Natural killer cell (primary cell): ENCODE measurements around the gene INHBC. TPM values are rescaled to one million over a fixed set of nuclear protein-coding genes. Genes with fewer than 3 reads are reported as not detected.

Experiments used
- ATAC-seq, 3 donors: fragments of 150-1000 bp in 2 of 3; fragments of 200-7000 bp in 1 of 3; cut with Tn5 transposase; 1 replicate in 1 of 3; 2 replicates in 2 of 3; pipeline ENCODE4 v1.10.0; 2021; ENCODE audit warnings: mild to moderate bottlenecking in 2 of 3, moderate library complexity in 2 of 3
- DNase-seq, 2 donors: peaks; one replicate each; pipeline versions ENCODE4 v3.0.0 to v3.0.0-alpha.2; 2013 to 2021; ENCODE audit warnings: mixed read lengths in 1 of 2
- H3K27ac ChIP-seq: one replicate; pipeline ENCODE4 v1.5.1; 2013; ENCODE audit warnings: mild to moderate bottlenecking, low read length
- H3K27me3 ChIP-seq: one replicate; pipeline ENCODE4 v1.6.1; 2013; ENCODE audit warnings: low read length; ENCODE audit not compliant: control insufficient read depth, insufficient read depth
- H3K36me3 ChIP-seq: one replicate; pipeline ENCODE4 v1.6.1; 2013; ENCODE audit warnings: low read length; ENCODE audit not compliant: control insufficient read depth, insufficient read depth
- H3K4me1 ChIP-seq: one replicate; pipeline ENCODE4 v1.6.1; 2013; ENCODE audit warnings: low read length; ENCODE audit not compliant: control insufficient read depth, insufficient read depth
- H3K4me3 ChIP-seq: one replicate; pipeline ENCODE4 v1.5.1; 2013; ENCODE audit warnings: low read length
- H3K9me3 ChIP-seq: one replicate; pipeline ENCODE4 v1.6.1; 2013; ENCODE audit warnings: low read length; ENCODE audit not compliant: control insufficient read depth, insufficient read depth
- H3K27ac Mint-ChIP-seq, 2 donors: one replicate each; pipeline ENCODE4 v1.8.0; 2022; ENCODE audit warnings: mild to moderate bottlenecking in 2 of 2, mixed read lengths in 2 of 2, moderate library complexity in 1 of 2
- H3K27me3 Mint-ChIP-seq, 2 donors: one replicate each; pipeline ENCODE4 v1.8.0; 2022; ENCODE audit warnings: low read depth in 2 of 2, mixed read lengths in 2 of 2
- H3K36me3 Mint-ChIP-seq: one replicate; pipeline ENCODE4 v1.8.0; 2022; ENCODE audit warnings: mixed read lengths
- H3K4me1 Mint-ChIP-seq, 2 donors: one replicate each; pipeline ENCODE4 v1.8.0; 2022; ENCODE audit warnings: mixed read lengths in 2 of 2
- H3K4me3 Mint-ChIP-seq: one replicate; pipeline ENCODE4 v1.8.0; 2022; ENCODE audit warnings: mild to moderate bottlenecking, moderate library complexity, mixed read lengths
- H3K9me3 Mint-ChIP-seq, 2 donors: one replicate each; pipeline ENCODE4 v1.8.0; 2022; ENCODE audit warnings: mixed read lengths in 2 of 2
- WGBS: methylation state at CpG from one replicate; pipeline ENCODE4 v1.1.7; 2013; ENCODE audit warnings: missing lambda C conversion rate; ENCODE audit not compliant: insufficient coverage; 5-methylcytosine and 5-hydroxymethylcytosine counted together
- intact Hi-C: fragments of 100-400 bp; cut with micrococcal nuclease; formaldehyde crosslinking; loops from one replicate; pipeline ENCODE4 v1.14.2; 2022
- total RNA-seq, 4 donors: library from RNA; stranded (reverse); fragments of 120-200 nt in 1 of 4; gene quantifications; one replicate each; pipeline versions ENCODE4 v1.2.3 to v1.2.4, GENCODE V29; 2013 to 2022
- TF ChIP-seq, protein P1 (sequence below): fragments of 200-600 bp; IDR thresholded peaks from one replicate; pipeline ENCODE4 v1.8.0; 2022; ENCODE audit warnings: antibody characterized with exemption

INHBC gene
- total RNA-seq, 3 donors from 2014 or later (not counting 1 experiment from before 2014, with no cell fraction given): 0.18 to 0.35 (median 0.31) TPM

- H3K27me3 Mint-ChIP-seq: peaks cover 0 to 15% of the 10 kb centered on the region in 2 donors
- H3K27me3 ChIP-seq: peaks cover 6% of the 10 kb centered on the region
- H3K9me3 Mint-ChIP-seq: no peaks in the 10 kb centered on the region
- peaks cover 50 to 59% of the 10 kb centered on the region in 2 donors for H3K4me1 Mint-ChIP-seq
- peak within 1 kb of the TSS; percentile 73 for H3K4me3 ChIP-seq
- peak within 1 kb of the TSS; percentile 76 for H3K27ac ChIP-seq
- H3K4me3 Mint-ChIP-seq: peak within 1 kb of the TSS; percentile 95
- H3K4me1 ChIP-seq: peaks cover 52% of the 10 kb centered on the region
- under 1% methylated on average over 25 of the region's 36 CpGs for WGBS
- TF ChIP-seq, protein P1, sequence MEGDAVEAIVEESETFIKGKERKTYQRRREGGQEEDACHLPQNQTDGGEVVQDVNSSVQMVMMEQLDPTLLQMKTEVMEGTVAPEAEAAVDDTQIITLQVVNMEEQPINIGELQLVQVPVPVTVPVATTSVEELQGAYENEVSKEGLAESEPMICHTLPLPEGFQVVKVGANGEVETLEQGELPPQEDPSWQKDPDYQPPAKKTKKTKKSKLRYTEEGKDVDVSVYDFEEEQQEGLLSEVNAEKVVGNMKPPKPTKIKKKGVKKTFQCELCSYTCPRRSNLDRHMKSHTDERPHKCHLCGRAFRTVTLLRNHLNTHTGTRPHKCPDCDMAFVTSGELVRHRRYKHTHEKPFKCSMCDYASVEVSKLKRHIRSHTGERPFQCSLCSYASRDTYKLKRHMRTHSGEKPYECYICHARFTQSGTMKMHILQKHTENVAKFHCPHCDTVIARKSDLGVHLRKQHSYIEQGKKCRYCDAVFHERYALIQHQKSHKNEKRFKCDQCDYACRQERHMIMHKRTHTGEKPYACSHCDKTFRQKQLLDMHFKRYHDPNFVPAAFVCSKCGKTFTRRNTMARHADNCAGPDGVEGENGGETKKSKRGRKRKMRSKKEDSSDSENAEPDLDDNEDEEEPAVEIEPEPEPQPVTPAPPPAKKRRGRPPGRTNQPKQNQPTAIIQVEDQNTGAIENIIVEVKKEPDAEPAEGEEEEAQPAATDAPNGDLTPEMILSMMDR: no peak
- H3K27ac Mint-ChIP-seq: peak within 1 kb of the TSS; percentile 94 to 96
- ATAC-seq (no peak), DNase-seq (peak in 1 of 2 donors; percentile 35)
- H3K36me3 ChIP-seq: no peaks in the 10 kb centered on the region
- H3K9me3 ChIP-seq: no peaks in the 10 kb centered on the region
- no peaks in the 10 kb centered on the region for H3K36me3 Mint-ChIP-seq
- intact Hi-C loops: loop anchor here (1.0 to 2.0 kb wide), 2 partner anchors 29 to 162 kb away; partner anchors contain the start of gene R3HDM2
Measured at GRCh38 chr12:57459750-57460467, 25.3 kb downstream of the INHBC start, which contains the start of gene GLI1. GLI1 (plus strand) TSS chr12:57459785; CDS start chr12:57463692, 3,907 bp downstream.

DNA sequence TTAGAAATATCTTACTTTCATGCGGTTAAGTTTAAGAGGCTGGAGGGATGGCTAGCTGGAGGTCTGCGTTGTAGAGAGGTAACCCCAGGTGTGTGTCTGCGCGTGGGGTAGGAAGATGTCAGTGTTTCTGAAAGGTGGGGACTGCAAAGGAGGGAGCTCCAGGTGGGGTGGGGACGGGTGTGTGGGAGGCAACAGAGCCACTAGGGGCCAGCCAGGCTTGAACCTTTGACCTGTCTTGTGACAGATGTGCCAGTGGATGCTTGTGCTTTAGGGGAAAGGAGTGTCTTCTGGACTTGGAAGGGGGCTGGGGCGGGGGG lies 25.8 kb downstream of the INHBC start:
- 7% methylated on average over 6 of the region's 6 CpGs for WGBS
- H3K9me3 ChIP-seq: no peaks in the 10 kb centered on the region
- H3K36me3 ChIP-seq: no peaks in the 10 kb centered on the region
- intact Hi-C loops: no loop called here
- Mint-ChIP-seq H3K4me3 (peak overlapping the region; percentile 79), H3K27ac (peak overlapping the region; percentile 12 to 96), H3K27me3 (peaks cover 0 to 15% of the 10 kb centered on the region in 2 donors), H3K9me3 (no peaks in the 10 kb centered on the region), H3K36me3 (no peaks in the 10 kb centered on the region), H3K4me1 (peaks cover 52 to 60% of the 10 kb centered on the region in 2 donors)
- no peak overlapping the region for H3K27ac ChIP-seq
- H3K4me1 ChIP-seq: peaks cover 52% of the 10 kb centered on the region
- peak overlapping the region; percentile 10 for H3K4me3 ChIP-seq
- DNase-seq (peak in 1 of 2 donors; percentile 51), ATAC-seq (no peak)
- TF ChIP-seq, protein P1: no peak
- H3K27me3 ChIP-seq: peaks cover 6% of the 10 kb centered on the region

DNA sequence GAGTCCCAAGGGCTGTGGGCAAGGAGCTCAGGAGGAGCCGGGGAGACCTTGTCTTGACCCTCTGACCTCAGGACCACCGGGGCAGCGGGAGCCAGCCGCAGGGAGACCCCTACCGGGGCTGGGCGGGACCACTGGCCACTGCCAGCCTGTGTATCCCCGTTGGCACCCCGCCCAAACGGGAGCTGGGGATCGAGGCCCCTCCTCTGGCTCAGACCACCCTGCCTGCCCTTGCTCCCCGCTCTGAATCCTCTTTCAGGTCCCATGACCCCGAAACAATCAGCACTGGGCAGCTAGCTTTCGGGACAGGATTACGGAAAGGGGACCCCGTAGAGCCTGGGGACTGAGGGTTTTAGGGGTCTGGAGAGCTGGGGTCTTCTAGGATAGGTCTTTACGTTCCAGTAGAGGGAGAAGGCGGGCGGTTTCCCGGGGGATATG lies 26.3 kb downstream of the INHBC start:
- peaks cover 56 to 59% of the 10 kb centered on the region in 2 donors for H3K4me1 Mint-ChIP-seq
- H3K27me3 ChIP-seq: peaks cover 6% of the 10 kb centered on the region
- WGBS: 5% methylated on average over 16 of the region's 19 CpGs
- peaks cover 0 to 15% of the 10 kb centered on the region in 2 donors for H3K27me3 Mint-ChIP-seq
- intact Hi-C loops: no loop called here
- no peak for ATAC-seq
- no peaks in the 10 kb centered on the region for H3K9me3 Mint-ChIP-seq
- H3K27ac ChIP-seq: no peak overlapping the region
- H3K4me3 Mint-ChIP-seq: peak overlapping the region; percentile 79
- no peaks in the 10 kb centered on the region for H3K9me3 ChIP-seq
- peak in 1 of 2 donors; percentile 31 for DNase-seq
- H3K36me3 ChIP-seq: no peaks in the 10 kb centered on the region
- H3K4me1 ChIP-seq: peaks cover 51% of the 10 kb centered on the region
- no peaks in the 10 kb centered on the region for H3K36me3 Mint-ChIP-seq
- TF ChIP-seq, protein P1: no peak
- H3K4me3 ChIP-seq: no peak overlapping the region
- peak overlapping the region in 1 of 2 donors; percentile 96 for H3K27ac Mint-ChIP-seq
